DMS153 treated with DMSO at 0.1 percent for 48 hours (cell line): Measurements from ENCODE around the gene TRIM65.
A peak's percentile ranks its signal among the peaks of the same experiment; 100 is the strongest.

Experiments
- DNase-seq: peaks from one replicate; lab custom pipeline; 2025; ENCODE audit not compliant: unreplicated experiment; lab: John Stamatoyannopoulos, UW

Gene TRIM65

GRCh38 chr17:75917141-75917916 is 20.6 kb upstream of the TRIM65 start:
- DNase-seq = no peak

- no peak for DNase-seq
Measured at GRCh38 chr17:75915268-75915667, 18.5 kb upstream of the TRIM65 start.

GRCh38 chr17:75914643-75915267 is 18.0 kb upstream of the TRIM65 start:
- DNase-seq = no peak

- no peak for DNase-seq
Measured at GRCh38 chr17:75913537-75914210, 16.9 kb upstream of the TRIM65 start.

- DNase-seq = peak; percentile 12
Measured at GRCh38 chr17:75910699-75911098, 13.9 kb upstream of the TRIM65 start.

GRCh38 chr17:75909812-75910274 is 13.1 kb upstream of the TRIM65 start:
- peak; percentile 87 for DNase-seq

- peak; percentile 87 for DNase-seq
Measured at GRCh38 chr17:75909051-75909811, 12.5 kb upstream of the TRIM65 start.

GRCh38 chr17:75908201-75908600 is 11.4 kb upstream of the TRIM65 start:
- peak; percentile 51 for DNase-seq

- no peak for DNase-seq
Measured at GRCh38 chr17:75906143-75906884, 9.6 kb upstream of the TRIM65 start.

GRCh38 chr17:75904749-75905521 is 8.2 kb upstream of the TRIM65 start, which contains the start of gene MRPL38:
Gene MRPL38 (minus strand): TSS chr17:75904884. CDS start chr17:75904875, 9 bp downstream.
- DNase-seq = peak; percentile 90

- no peak for DNase-seq
Measured at GRCh38 chr17:75902406-75902805, 5.7 kb upstream of the TRIM65 start.

GRCh38 chr17:75901727-75902126 is 5.0 kb upstream of the TRIM65 start:
- no peak for DNase-seq

- no peak for DNase-seq
Measured at GRCh38 chr17:75900691-75901533, 4.2 kb upstream of the TRIM65 start.

GRCh38 chr17:75899767-75900468 is 3.2 kb upstream of the TRIM65 start:
- no peak for DNase-seq

GRCh38 chr17:75899353-75899752 is 2.6 kb upstream of the TRIM65 start:
- DNase-seq = no peak

GRCh38 chr17:75898791-75899190 is 2.0 kb upstream of the TRIM65 start:
- DNase-seq = no peak

- DNase-seq = no peak
Measured at GRCh38 chr17:75898065-75898464, 1.3 kb upstream of the TRIM65 start.
